Jurkat, Clone E6-1 (cell line): ENCODE results near the gene PGAP3.

Experiments used
- DNase-seq: peaks from one replicate; pipeline ENCODE4 v3.0.0-alpha.2; 2011; ENCODE audit warnings: low read depth, low spot score
- H3K4me3 ChIP-seq: 2 replicates; pipeline ENCODE4 v1.5.1; 2011; ENCODE audit warnings: mild to moderate bottlenecking, low read length, control low read depth, moderate library complexity

PGAP3 gene

DNA sequence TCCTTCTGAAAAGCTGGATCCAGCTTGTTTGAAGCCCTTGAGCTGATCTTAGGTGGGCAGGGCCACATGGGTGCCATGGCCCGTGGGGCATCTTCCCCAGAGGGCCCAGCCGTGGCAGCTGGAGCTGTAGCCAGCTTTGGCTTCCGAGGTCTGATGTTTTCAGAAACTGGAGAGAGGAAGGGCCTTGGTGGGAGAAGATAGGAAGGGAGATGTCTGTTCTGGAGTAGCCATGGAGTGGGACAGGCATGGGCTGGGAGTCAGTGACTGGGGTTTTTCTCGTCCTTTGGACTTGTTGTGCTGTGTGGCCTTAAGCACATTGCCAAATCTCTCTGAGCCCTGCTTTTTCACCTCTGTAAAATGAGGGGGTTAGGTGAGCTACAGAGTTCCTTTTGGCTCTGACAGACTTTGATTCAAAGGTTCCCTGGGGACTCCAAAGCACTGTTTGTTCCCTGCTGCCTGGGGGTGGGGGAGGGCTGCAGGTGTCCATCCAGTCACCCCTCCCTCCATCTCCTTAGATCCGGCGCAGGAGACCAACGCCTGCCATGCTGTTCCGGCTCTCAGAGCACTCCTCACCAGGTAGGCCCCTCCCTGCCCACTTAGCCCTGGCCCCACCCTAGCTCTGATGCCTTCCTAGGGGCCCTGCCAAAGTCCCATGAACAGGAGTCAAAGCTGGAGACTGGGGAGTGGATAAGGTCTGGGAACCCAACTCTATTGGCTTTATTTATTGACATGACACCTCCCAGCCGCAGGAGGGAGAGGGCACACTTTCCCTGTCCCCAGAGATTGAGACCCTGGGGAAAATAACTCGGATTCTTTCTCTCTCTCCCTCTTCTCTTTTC is 59.0 kb downstream of the PGAP3 start:
- DNase-seq, result no peak
- no peak overlapping the region for H3K4me3 ChIP-seq

DNA sequence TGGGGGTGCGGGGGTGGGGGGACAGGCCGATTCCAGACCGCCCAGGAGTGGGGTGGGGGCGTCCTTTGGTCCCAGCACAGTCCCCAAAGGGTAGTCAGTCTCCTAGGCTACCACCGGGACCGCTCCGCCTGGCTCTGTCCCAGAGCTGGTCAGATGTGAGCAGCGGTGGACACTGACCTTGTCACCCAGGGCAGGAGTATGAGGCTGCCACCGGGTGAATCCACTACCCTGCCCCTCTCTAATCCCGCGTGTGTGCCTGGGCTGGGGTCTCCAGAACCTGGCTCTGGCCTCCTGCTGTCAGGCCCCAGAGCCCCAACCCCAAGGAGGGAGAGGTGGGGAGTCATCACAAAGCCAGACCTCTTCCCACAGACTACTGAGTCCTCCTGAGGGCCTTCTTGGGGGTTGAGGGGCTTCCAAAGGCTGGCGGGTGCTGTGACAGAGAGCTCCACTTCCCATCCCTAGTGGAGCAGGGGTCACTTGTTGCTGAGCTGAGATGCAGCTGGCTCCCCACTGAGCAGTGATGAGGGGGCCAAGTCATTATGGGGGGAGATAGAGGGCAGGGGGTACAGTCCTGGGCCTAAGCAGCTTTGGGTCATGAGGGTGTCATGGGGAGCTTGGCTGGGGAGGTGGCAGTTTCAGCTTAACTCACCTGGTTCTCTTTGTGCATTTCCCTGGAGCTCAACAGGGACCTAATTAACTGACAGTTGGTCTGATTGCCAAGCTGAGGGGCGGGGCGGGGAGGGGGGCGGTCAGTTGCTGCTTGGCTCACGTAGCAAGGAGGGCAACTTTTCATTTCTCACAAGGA is 59.9 kb downstream of the PGAP3 start:
- DNase-seq, result no peak
- no peak overlapping the region for H3K4me3 ChIP-seq

DNA sequence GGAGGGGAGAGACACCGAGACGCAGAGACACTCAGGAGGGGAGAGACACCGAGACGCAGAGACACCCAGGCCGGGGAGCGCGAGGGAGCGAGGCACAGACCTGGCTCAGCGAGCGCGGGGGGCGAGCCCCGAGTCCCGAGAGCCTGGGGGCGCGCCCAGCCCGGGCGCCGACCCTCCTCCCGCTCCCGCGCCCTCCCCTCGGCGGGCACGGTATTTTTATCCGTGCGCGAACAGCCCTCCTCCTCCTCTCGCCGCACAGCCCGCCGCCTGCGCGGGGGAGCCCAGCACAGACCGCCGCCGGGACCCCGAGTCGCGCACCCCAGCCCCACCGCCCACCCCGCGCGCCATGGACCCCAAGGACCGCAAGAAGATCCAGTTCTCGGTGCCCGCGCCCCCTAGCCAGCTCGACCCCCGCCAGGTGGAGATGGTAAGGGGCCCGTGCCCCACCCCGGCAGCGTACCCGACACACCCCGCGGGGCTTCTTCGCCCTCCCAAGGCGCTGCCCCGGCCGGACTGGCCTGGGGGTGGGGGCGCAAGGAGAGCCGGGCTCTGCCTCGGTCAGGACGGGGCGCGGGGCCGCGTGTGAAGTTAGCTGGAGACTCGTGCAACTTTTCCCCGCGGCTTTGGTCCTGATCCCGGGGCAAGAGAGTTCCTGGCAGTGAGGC is 60.7 kb downstream of the PGAP3 start:
- H3K4me3 ChIP-seq, result no peak overlapping the region
- no peak for DNase-seq

DNA sequence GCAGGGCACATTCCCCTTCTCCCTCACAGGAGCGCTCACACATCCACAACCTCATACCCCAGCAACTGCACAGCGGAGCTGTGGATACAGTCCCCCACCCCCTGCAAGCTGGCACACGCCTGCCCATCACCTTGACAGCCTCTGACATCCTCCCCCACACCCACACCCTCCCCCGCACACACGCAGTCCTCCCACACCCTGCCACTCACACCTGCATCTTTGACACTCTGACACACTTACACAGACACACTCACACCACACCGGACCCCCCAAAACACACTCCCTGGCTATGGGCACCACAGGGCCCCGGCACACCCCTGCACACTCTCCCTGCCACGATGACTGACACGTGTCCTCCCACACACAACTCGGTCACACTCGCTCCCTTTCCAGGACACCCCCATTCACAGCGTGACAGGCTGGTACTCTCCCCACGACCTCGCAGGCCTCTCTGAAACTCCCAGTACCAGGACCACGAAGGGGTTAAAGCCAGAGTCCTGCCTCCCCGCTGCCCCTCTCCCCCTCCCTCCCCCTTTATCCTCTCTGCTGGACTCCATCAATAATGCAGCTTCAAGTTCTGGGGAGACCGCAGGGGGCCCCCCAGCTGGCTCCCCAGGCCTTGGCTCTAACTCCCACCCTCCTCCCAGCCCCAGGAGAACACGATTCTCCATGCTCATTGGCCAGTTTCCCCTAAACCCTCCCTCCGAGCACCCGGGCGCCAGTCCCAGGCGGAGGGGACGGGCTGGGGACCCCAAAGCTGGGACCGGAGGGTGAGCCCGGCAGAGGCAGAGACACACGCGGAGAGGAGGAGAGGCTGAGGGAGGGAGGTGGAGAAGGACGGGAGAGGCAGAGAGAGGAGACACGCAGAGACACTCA is 61.4 kb downstream of the PGAP3 start, which contains the start of gene PPP1R1B:
Gene PPP1R1B (plus strand): TSS at position 782 of the 876 bp plus-strand sequence. CDS start 441 bp downstream, outside the sequence.
- DNase-seq, result no peak
- no peak within 1 kb of the TSS for H3K4me3 ChIP-seq

DNA sequence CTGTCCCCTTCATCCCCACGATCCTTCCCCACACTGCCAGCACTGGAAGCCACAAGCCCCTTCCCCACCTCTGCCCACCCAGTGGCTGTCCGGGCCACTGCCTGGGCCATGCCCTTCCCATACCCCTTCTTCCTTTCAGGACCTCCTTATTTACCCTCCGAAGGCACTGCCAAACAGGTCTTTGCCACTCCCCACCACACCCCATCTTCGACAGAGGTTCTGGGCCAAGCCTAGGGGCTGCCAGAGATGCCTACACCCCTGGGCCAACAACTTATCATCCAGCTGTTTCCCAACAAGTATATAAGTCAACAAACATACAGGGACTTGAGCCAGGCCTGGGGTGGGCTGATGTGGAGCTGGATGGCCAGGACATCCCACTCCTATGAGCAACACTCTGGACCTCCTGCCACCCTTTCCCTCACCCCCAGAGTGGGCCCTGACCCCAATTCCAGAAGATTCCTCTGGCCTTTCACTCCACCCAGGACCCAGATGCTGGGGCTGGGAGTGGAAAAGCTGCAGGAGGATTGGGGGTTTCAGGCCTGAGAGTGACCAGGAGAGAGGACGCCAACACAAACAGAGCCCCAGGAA is 62.6 kb downstream of the PGAP3 start:
- H3K4me3 ChIP-seq, result no peak overlapping the region
- no peak for DNase-seq

DNA sequence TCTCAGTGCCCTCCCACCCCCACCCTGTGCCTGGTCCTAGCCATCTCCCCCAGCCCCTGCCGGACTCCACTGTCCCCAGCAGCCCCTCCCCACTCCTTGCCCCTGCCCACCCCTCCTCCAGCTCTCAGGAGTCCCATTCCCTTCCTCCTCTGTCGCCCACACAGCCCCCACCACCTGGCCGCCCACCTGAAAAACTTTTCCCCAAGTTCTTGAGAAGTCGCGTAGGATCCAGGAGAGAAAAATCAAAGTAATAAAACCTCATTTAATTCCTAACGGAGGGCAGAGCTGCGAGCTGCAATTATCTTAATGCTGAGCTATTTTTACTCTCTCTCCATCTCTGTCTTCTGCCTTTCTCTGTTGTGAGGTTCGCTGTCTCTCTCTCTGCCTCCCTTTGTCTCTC is 63.5 kb downstream of the PGAP3 start:
- DNase-seq, result no peak
- no peak overlapping the region for H3K4me3 ChIP-seq

DNA sequence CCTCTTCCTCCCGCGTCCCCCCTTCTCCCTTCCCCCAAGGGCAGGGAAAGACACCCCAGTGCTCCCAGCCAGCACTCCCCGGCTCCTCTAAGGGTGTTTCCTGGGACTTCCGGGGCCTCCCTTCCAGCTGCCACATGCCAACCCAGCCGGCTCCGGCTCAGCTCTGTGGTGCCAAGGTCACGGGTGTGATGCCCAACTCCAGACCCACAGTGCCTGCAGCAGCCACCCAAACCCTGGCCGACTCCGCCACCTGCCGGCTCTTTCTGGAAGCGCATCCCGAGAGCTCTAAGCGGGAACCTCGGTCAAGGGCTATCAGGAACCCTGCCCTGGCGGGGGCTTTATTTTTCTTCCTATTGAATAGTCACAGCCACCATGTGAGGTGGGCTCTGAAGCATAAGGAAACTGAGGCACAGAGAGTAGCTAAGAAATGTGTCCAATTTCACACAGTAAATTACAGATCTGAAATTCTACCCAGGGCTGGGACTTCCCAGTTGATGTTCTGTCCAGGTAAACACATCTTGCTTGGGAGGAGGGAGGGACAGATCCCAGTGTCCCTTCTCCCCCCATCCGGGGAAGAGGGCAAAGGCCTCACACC is 64.4 kb downstream of the PGAP3 start:
- no peak overlapping the region for H3K4me3 ChIP-seq
- peak; percentile 58 for DNase-seq

DNA sequence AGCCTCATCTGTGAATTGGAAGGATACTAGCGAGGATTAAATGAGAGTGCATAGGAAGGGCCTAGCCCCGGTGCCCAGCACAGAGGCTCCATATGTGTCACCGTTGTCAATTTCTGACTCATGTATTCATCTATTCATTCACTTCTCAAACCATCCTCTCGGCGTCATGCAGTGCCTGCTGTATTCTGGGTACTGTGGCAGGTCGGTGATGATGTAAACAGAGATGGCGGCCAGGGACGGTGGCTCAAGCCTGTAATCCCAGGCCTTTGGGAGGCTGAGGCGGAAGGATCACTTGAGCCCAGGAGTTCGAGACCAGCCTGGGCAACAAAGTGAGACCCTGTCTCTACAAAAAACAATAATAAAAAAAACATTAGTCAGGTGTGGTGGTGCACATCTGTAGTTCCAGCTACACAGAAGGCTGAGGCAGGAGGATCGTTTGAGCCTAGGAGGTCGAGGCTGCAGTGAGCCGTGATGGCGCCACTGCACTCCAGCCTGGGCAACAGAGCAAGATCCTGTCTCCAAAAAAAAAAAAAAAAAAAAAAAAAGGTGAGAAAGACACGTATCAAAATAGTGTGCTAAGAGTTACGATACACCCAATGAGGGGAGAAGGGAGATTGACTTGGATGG is 65.4 kb downstream of the PGAP3 start:
- peak overlapping the region; percentile 44 for H3K4me3 ChIP-seq
- no peak for DNase-seq

DNA sequence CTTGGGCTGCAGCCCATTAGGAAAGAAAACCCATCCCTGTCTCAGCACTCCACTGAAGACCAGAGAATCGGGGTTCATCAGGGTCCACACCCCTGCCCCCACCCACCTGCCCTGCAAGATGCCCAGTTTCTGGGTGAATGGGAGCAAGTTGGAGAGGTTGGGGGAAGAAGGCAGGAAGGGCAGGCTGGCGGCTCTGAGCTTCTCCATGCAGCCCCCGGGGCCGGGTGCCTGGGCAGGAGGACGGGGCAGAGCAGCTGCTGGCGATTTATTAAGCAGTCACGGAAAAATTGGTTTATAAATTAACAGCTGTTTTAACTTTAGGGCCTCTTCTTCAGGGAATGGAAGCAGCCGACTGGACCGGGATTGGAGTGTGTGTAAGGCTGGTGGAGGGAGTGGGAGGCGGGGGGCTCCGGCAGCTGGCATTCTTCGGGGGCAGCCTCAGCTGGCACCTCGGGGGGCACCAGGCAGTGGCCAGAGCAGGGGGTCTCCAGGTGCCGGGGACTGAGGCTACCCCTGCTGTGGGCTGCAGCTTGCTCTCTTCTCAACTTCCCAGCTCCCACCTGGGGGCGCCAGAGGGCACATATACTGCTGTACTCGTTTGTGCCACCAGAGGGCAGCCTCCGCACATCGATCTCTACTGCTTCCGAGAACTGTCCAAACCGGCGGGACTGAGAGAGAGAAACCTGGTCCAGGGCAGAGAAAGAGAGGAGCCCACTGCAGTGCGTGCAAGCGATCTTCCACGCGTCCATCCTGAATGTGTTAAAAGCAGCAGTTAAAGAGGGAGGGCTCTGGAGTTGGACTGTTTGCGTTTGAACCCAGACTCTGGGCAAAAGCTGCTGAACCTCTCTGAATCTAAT is 66.1 kb downstream of the PGAP3 start:
- peak overlapping the region; percentile 44 for H3K4me3 ChIP-seq
- peak; percentile 67 for DNase-seq
